Peyer's patch (tissue), 4 donors: ENCODE measurements around the gene ACSL6. TPM values are rescaled to one million over a fixed set of nuclear protein-coding genes. Genes with fewer than 3 reads are reported as not detected.

Experiments
- DNase-seq, 3 donors: peaks; one replicate each; pipeline ENCODE4 v3.0.0-alpha.2; 2017 to 2019
- H3K27ac ChIP-seq, 4 donors: fragments of 200-600 bp; sonication (generic); one replicate each; pipeline ENCODE4 v1.5.1; 2016 to 2019
- H3K27me3 ChIP-seq, 2 donors: fragments of 200-600 bp; sonication (generic); one replicate each; pipeline ENCODE4 v1.5.1; 2019
- H3K36me3 ChIP-seq, 3 donors: fragments of 200-600 bp; sonication (generic); one replicate each; pipeline ENCODE4 v1.5.1; 2016 to 2019
- H3K4me1 ChIP-seq, 4 donors: fragments of 200-600 bp; sonication (generic); one replicate each; pipeline ENCODE4 v1.5.1; 2016 to 2019
- H3K4me3 ChIP-seq, 4 donors: fragments of 200-600 bp; sonication (generic); 1 replicate in 3 of 4; 2 replicates in 1 of 4; pipeline ENCODE4 v1.5.1; 2016 to 2019; ENCODE audit warnings: mild to moderate bottlenecking in 1 of 4
- H3K9me3 ChIP-seq, 4 donors: fragments of 200-600 bp; sonication (generic); one replicate each; pipeline ENCODE4 v1.5.1; 2016 to 2019; ENCODE audit warnings: mild to moderate bottlenecking in 1 of 4
- POLR2A ChIP-seq, 2 donors: fragments of 450-650 bp; IDR thresholded peaks; one replicate each; pipeline ENCODE4 v1.5.1; 2017; ENCODE audit warnings: antibody characterized with exemption in 2 of 2, mild to moderate bottlenecking in 2 of 2, moderate library complexity in 2 of 2
- total RNA-seq, 4 donors: library from RNA; depleted of rRNA; stranded (reverse); fragments of >200 nt; gene quantifications; one replicate each; pipeline ENCODE4 v1.1.0, GENCODE V29; 2016
- TF ChIP-seq, protein P1 (sequence below), 6 experiments: fragments of 450-650 bp in 4 of 6; fragments of 200-600 bp in 2 of 6; sonication (generic) in 1 of 6; IDR thresholded peaks; one replicate each; pipeline ENCODE4 v1.5.1; 2017 to 2019; ENCODE audit warnings: antibody characterized with exemption in 6 of 6, mild to moderate bottlenecking in 3 of 6, moderate library complexity in 1 of 6

ACSL6 gene
- total RNA-seq, 4 donors from 2014 or later, result 1.1 to 12.4 (median 7.4) TPM; not detected in 1

DNA sequence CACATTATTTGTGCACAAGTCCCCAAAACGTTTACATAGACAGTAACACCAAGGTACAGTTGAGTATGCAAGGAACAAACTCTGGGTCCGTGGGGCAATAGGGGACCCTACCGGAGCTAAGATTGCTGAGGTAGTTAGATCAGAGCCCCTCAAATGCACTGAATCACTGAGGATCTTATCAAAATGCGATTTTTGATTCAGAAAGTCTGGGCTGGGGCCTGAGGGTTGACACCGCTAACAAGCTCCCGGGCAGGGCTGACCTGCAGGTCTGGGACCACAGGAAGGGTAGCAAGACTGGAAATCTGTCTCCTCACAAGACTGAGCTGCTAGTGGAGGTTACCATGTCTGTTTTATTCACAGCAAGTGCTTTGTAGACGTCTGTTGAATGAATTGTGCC lies 47.2 kb upstream of the ACSL6 start:
- peak overlapping the region in 1 of 4 donors; percentile 46 for H3K27ac ChIP-seq
- H3K4me3 ChIP-seq, result no peak overlapping the region
- no peaks in the 10 kb centered on the region for H3K27me3 ChIP-seq
- no peaks in the 10 kb centered on the region for H3K4me1 ChIP-seq
- no peaks in the 10 kb centered on the region for H3K36me3 ChIP-seq
- TF ChIP-seq, protein P1, sequence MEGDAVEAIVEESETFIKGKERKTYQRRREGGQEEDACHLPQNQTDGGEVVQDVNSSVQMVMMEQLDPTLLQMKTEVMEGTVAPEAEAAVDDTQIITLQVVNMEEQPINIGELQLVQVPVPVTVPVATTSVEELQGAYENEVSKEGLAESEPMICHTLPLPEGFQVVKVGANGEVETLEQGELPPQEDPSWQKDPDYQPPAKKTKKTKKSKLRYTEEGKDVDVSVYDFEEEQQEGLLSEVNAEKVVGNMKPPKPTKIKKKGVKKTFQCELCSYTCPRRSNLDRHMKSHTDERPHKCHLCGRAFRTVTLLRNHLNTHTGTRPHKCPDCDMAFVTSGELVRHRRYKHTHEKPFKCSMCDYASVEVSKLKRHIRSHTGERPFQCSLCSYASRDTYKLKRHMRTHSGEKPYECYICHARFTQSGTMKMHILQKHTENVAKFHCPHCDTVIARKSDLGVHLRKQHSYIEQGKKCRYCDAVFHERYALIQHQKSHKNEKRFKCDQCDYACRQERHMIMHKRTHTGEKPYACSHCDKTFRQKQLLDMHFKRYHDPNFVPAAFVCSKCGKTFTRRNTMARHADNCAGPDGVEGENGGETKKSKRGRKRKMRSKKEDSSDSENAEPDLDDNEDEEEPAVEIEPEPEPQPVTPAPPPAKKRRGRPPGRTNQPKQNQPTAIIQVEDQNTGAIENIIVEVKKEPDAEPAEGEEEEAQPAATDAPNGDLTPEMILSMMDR (IDR thresholded peaks at IDR 0.05), result no peak
- no peak for TF ChIP-seq POLR2A (IDR thresholded peaks at IDR 0.05)
- DNase-seq, result peak in 2 of 3 donors; percentile 7 to 10
- no peaks in the 10 kb centered on the region for H3K9me3 ChIP-seq

- DNase-seq, result peak in 2 of 3 donors; percentile 5 to 6
- Histone ChIP-seq H3K27me3 (no peaks in the 10 kb centered on the region), H3K4me3 (no peak overlapping the region), H3K4me1 (no peaks in the 10 kb centered on the region), H3K36me3 (no peaks in the 10 kb centered on the region), H3K9me3 (no peaks in the 10 kb centered on the region), H3K27ac (no peak overlapping the region)
- TF ChIP-seq, protein P1 (IDR thresholded peaks at IDR 0.05), result no peak
- TF ChIP-seq POLR2A (IDR thresholded peaks at IDR 0.05), result no peak
Measured at GRCh38 chr5:132057498-132058255, 46.2 kb upstream of the ACSL6 start.

DNA sequence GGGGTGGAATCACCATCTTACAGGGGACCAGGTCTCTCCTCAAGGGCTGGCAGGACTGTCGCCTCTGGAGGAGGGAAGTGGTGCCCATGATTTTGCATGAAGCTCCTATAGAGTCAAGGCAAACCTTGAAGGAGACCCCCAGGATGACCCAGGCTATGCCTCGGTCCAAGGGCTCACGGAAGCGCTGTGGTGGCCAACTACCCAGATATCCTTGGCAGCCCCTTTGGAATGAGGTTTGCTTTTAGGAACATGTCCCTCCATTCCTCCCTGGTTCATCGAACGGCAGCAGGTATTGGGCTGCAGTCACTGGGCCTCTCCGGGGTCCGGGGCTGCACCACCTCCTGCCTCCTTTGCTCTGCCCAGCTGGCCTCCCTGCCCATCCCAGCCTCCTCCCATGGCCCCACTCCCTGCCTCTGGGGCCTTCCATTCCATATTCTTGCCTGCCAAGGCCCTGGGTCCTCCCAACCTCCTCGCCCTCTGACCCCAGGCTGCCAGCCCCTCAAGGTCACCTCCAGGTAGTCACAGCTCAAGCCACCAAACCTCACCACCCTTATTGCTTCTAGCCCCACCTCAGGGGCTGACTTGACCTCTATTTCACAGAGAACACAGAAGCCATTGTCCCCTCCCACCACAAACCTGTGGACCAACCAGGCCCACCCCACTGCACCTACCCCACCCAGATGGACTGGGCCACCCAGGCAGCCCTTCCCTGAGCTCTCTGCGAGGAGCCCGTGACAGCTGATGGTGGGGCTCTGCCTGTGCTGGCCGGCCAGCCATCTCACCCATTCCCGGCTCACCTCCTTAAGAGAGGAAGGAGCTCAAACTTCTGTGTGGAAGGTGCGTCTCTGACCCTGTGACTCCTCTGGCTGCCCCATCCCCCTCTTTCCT lies 45.4 kb upstream of the ACSL6 start:
- H3K36me3 ChIP-seq, result no peaks in the 10 kb centered on the region
- TF ChIP-seq, protein P1 (IDR thresholded peaks at IDR 0.05), result no peak
- no peak for TF ChIP-seq POLR2A (IDR thresholded peaks at IDR 0.05)
- no peaks in the 10 kb centered on the region for H3K9me3 ChIP-seq
- peak; percentile 9 to 35 (median 27) for DNase-seq
- no peaks in the 10 kb centered on the region for H3K27me3 ChIP-seq
- H3K27ac ChIP-seq, result no peak overlapping the region
- no peak overlapping the region for H3K4me3 ChIP-seq
- no peaks in the 10 kb centered on the region for H3K4me1 ChIP-seq

DNA sequence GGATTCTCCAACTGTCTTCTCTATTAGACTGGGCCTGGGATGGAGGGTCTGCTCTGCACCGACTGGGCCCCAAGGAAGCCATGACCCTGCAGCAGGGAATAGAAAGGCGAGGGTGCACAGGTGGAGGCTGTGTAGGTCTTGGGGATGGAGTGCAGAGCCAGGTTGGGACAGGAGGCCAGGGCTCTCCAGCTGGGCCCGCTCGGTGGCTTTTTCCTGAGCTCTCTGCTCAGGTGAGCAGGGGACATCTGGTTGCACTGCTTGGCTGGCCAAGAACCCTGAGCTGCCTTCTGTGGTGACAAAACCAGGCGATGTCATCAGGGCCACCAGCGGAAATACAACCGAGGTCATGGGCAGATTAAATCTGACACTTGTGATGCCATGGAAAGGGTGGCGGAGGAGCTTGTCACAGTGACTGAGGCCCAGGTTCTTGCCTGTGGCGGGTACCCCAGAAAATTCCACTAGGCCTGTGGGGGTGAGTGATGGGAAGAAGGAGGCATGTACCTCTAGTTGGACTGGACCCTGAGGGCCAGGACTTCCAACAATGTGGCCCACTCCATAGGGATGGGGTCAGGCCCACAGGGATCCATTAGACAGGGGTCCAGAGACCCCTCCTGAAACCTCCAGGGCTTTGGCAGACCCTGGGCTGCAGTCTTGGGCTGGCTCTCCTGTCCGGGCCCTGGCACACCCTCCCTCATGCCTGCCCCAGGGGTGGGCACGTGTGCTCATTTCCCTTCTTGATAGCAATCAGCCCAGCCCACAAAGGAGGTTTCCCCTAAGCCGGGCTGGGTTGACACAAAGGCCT lies 44.6 kb upstream of the ACSL6 start:
- Histone ChIP-seq H3K36me3 (no peaks in the 10 kb centered on the region), H3K4me1 (no peaks in the 10 kb centered on the region), H3K27ac (no peak overlapping the region), H3K9me3 (no peaks in the 10 kb centered on the region), H3K27me3 (no peaks in the 10 kb centered on the region), H3K4me3 (no peak overlapping the region)
- DNase-seq, result peak; percentile 14 to 51 (median 28)
- TF ChIP-seq, protein P1 (IDR thresholded peaks at IDR 0.05), result no peak
- TF ChIP-seq POLR2A (IDR thresholded peaks at IDR 0.05), result no peak

- Histone ChIP-seq H3K36me3 (no peaks in the 10 kb centered on the region), H3K4me3 (no peak overlapping the region), H3K9me3 (no peaks in the 10 kb centered on the region), H3K27ac (no peak overlapping the region), H3K4me1 (no peaks in the 10 kb centered on the region), H3K27me3 (no peaks in the 10 kb centered on the region)
- peak in 1 of 3 donors; percentile 1 for DNase-seq
- TF ChIP-seq, protein P1 (IDR thresholded peaks at IDR 0.05), result no peak
- no peak for TF ChIP-seq POLR2A (IDR thresholded peaks at IDR 0.05)
Measured at GRCh38 chr5:132055441-132055807, 44.0 kb upstream of the ACSL6 start.
